Raji (cell line): Measurements from ENCODE around the gene ADGRG3.

ENCODE experiments used
- POLR2A ChIP-seq: IDR thresholded peaks from 2 replicates; pipeline ENCODE4 v1.6.1; 2011; ENCODE audit warnings: low read depth, low read length, control low read depth; ENCODE audit not compliant: insufficient read depth

Gene ADGRG3

DNA sequence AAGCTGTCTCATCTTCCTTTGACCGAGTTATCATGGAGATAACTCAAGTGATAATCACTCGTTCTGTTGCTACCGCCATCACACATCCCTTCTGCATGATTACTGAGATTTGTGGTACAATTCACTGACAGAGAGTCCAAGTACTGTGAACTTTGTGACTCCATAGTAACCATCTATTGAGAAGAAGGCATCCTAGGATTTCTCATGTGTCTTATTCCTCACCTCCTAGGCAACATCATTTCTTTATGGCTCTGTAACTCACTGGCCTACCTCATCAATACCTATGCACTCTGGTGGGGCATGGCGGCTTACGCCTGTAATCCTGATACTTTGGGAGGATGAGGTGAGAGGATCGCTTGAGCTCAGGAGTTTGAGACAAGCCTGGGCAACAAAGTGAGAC, 45.9 kb downstream of the ADGRG3 start:
- TF ChIP-seq POLR2A = no peak

DNA sequence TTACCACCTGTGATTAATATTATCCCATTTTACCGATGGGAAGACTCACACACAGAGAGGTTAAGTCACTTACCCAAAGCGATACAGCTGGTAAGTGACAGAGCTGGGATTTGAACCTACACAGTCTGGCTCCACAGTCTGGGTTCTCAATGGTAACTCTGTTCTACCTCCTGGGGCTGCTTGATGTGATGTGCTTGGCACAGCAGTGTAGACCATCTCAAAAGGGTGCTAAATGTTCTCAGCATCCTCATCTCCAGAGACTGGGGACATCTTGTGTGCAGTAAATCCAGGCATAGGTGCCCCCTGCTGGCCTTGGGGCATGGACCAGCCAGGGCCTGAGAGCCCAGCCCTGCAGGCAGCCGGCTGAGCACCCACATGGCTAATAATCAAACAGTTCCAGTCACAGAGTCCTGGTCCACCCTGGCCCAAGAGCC, 52.1 kb downstream of the ADGRG3 start:
- TF ChIP-seq POLR2A = no peak

DNA sequence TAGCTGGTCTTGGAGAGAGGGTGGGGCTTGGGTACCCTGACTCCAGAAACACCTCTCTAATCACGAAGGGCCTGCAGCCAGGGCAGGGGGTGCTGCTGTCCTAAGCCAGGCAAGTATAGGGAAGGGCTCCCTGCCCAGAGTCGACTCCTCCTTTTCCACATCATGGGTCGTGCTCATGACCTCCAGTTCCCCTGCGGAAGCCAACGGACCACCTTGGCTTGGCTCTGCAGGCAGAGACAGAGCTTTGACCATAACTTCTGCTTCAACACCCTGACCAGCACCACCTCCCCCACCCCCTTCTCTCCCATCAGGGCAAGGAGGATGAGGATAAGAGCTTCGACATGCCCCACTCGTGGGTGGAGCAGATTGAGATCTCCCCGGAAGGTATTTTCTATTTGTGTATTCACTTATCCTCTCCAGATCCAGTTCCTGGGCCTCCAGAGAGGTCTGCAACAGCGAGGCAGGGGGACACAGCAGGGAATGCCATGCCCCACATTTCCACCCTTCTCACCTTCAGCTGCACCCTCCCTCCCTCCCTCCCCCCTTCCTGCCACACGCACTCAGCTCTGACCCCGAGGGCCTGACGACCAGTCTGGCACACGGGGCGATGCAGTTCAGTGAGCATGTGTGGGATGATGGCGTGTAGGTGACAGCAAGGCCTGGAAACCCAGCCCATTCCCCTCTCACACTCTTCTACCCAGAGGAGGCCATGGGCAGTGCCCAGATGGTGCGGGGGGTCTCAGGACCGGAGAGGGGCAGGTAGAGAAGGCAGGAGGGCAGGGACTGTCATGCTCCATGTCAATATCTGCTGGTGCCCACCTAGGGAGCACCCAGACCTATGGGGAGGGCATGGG, 53.5 kb downstream of the ADGRG3 start:
- TF ChIP-seq POLR2A = no peak

DNA sequence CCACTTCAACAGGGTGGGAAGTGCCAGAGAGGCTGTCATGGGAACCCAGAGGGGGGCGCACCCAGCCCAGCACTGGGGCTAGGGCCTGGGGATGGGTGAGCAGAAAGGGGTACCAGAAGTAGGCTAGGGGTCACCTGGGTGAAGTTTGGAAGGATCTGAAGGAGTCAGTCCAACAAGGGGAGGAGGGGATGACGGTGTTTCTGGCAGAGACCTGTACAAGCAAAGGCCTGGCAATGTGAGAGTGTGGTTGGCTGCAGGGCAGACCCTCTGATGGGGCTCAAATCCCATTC, 54.0 kb downstream of the ADGRG3 start:
- TF ChIP-seq POLR2A = no peak

DNA sequence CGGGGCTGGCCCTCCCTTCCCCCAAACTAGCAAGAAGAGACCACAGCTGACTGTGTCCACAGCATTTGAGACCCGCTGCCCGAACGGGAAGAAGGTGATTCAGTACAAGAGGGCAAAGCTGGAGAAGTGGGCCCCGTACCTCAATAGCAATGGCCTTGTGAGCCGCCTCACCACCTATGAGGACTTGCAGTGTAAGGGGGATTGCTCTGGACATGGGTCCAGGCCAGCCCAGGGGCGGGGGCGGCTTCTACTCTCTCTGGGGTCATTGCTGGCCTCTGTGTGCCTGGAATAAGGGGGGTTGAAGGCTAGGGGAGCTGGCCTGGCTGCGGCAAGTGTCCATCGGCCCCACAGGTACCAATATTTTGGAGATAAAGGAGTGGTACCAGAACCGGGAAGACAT, 54.5 kb downstream of the ADGRG3 start:
- no peak for TF ChIP-seq POLR2A

DNA sequence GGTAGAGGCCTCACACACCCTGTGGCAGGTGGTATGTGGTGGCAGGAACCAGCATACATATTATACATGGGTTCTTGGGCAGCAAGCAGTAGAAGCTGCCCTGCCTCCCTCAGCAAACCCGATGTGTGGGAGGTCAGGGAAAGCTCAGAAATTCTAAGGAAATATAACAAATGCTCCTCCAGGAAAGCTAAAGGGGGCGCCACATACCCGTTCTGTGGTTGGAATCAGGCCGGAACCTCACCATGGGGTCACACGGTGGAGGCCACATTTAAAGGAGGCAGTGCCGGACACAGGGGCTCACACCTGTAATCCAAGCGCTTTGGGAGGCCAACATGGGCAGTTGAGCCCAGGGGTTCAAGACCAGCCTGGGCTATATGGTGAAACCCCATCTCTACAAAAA, 55.1 kb downstream of the ADGRG3 start:
- no peak for TF ChIP-seq POLR2A

DNA sequence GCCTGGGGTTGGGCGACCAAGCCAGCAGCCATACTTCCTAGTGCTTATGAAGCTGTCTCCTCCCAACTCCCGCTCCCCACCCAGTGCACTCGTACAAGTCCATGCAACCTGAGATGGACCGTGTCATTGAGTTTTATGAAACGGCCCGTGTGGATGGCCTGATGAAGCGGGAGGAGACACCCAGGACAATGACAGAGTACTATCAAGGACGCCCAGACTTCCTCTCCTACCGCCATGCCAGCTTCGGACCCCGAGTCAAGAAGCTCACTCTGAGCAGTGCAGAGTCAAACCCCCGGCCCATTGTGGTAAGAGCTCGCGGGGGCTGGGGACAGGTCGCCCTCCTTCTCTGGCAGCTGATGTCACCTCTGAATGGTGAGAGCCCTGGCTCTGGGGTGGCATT, 56.4 kb downstream of the ADGRG3 start:
- TF ChIP-seq POLR2A = no peak

DNA sequence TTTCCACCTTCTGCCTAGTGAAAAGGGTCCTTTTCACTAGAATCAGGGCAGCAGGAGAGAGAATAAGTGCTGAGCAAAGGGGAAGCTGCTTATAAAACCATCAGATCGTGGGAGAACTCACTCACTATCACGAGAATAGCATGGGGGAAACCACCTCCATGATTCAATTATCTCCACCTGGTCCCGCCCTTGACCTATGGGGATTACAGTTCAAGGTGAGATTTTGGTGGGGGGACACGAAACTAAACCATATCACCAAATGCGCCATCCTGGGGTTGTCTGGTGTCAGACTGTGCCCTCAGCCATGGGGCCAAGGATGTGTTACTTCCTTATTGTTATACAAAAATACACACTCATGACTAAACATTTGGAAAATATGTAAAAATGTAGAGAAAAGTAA, 57.0 kb downstream of the ADGRG3 start:
- TF ChIP-seq POLR2A = no peak

DNA sequence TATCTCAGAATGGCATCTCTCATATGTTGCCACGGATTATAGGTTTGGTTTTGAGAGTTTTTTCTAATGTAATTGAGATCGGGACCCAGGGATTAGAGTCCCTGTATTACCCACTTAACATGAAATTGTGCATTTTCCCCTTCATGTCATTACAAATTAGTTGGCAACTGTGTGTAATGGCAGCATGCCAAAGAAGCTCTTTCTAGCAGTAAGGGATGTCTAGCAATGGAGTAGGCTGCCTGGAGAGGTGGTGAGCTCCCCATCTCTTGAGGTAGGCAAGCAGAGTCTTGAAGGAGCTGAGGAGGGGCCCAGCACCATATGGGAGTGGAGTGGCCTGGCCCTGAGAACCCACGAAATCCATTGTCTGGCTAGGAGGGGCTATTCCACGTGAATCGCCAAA, 57.4 kb downstream of the ADGRG3 start:
- TF ChIP-seq POLR2A = no peak

DNA sequence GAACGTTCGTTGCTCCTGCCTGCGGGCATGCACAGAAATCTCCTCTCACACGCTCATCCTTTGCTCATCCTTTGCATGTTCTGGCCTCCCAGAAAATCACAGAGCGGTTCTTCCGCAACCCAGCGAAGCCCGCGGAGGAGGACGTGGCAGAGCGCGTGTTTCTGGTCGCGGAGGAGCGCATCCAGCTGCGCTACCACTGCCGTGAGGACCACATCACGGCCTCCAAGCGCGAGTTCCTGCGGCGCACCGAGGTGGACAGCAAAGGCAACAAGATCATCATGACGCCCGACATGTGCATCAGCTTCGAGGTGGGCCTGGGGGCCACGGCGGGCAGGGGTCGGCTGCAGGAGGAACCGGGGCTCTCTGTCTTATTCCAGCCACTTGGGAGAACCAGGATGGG, 57.9 kb downstream of the ADGRG3 start:
- no peak for TF ChIP-seq POLR2A

DNA sequence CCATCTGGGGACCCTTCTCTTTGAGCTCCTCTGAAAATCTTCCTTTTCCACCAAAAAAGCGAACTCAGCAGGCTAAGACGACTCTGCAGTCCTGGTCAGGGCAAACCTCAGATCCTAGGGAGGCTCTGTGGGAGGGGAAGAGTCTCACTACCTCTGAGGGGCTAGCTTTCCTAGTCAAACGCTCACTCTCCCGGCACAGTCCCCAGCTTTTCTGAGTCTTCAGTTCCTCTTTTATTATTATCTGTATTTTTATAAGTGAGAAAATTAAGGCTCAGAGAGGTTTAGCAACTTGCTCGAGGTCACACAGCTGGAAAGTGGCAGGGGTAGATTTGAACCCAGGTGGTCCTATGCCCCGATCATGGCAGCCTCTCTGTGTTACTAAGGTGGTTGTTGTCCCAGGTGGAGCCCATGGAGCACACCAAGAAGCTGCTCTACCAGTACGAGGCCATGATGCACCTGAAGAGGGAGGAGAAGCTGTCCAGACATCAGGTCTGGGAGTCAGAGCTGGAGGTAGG, 58.4 kb downstream of the ADGRG3 start:
- no peak for TF ChIP-seq POLR2A

DNA sequence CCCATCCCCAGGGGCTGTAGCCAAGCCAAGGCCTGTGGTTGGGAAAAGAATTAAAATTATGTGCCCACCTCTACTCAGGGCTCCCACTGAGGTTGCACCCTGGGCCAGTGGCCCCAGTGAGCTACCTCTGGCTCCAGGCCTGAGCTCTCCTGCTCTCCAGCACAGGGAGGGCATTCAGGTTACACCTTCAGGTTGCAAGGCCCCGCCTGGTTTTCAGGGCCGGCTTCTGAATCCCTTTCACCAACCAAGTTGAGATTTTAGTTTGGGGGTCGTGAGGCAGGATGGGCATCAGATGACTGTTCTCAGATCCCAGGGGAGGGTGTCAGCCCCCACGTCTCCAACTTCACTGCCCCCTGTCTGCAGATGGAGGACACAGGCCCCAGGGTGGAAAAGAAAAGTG, 59.5 kb downstream of the ADGRG3 start:
- no peak for TF ChIP-seq POLR2A

DNA sequence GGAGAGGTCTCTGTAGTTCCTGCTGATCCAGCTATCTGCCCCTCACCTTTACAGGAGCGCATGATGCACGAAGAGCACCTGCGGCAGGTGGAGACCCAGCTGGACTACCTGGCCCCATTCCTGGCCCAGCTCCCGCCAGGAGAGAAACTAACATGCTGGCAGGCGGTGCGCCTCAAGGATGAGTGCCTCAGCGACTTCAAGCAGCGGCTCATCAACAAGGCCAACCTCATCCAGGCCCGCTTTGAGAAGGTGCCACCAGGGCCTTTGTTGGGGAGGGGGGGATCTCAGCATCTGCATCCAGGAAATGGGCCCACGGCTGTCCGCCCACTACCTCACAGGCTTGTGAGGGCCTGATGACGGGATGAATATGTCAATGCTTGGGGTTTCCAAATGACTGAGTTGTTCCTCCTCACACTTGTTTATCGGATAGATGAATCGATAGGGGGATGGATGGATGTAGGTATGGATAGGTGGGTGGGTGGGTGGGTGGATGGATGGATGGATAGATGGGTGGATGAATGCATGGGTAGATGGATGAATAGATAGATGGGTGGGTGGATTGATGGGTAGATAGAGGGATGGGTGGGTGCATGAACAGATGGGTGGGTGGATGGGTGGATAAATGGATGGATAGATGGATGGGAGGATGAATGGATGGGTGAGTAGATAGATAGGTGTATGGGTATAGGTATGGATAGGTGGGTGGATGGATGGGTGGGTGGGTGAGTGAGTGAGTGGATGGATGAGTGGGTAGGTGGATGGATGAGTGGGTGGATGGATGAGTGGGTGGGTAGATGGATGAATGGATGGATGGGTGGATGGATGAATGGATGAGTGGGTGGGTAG, 60.5 kb downstream of the ADGRG3 start:
- no peak for TF ChIP-seq POLR2A

DNA sequence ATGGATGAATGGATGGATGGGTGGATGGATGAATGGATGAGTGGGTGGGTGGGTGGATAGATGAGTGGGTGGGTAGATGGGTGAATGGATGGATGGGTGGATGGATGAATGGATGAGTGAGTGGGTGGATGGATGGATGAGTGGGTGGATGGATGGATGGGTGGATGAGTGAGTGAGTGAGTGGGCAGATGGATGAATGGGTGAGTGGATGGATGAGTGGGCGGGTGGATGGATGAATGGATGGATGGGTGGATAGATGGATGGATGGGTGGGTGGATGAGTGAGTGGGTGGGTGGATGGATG, 61.0 kb downstream of the ADGRG3 start:
- no peak for TF ChIP-seq POLR2A

DNA sequence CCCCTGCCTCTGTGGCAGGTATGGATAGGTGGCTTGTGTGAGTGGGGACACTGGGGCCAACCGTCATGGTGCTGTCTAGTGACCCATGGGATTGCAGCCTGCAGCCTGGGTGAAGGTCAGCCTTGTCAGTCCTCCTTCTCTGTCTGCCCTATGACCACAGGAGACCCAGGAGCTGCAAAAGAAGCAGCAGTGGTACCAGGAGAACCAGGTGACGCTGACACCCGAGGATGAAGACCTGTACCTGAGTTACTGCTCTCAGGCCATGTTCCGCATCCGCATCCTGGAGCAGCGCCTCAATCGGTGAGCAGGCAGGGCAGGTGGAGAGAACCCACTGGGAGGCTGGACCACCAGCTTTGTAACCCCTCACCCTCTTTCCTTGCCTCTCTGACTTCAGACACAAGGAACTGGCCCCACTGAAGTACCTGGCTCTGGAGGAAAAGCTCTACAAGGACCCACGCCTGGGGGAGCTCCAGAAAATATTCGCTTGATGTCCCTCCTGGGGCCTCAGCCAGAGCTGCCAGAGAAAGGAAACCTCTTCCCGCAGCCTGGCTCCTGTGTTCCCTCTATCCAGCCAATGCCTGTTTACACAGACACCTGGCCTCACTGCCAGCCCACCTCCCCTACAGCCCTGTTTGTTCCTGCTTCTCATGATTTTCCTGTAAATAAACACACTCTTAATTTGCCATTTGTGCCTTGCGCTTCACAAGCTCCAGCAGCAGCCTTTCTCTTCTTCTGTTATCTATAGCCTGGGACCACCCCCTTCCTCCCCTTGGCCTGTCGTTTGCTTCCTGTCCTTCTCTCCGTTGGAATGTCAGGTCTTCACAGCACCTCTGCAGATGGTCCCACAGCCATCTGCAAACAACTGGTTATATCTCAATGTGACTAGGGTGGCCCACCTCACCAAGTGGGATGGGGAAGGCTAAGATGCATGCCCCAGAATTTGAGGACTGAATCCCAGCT, 62.9 kb downstream of the ADGRG3 start:
- no peak for TF ChIP-seq POLR2A

DNA sequence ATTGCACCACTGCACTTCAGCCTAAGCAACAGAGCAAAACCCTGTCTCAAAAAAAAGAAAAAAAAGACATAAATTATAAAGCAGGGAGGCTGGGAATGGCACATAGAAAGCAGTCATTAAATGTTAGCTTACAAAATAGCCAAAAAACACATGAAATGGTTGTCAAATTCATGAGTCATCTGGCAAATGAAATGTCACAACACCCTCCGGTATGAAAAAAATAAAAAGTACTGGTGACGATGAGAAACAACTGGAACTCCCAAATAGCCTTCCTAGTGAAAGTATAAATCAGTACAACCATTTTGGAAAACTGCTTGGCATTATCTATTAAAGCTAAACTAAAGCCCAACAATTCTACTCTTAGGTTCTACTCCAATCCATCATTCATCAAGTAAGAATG, 63.9 kb downstream of the ADGRG3 start:
- TF ChIP-seq POLR2A = no peak

DNA sequence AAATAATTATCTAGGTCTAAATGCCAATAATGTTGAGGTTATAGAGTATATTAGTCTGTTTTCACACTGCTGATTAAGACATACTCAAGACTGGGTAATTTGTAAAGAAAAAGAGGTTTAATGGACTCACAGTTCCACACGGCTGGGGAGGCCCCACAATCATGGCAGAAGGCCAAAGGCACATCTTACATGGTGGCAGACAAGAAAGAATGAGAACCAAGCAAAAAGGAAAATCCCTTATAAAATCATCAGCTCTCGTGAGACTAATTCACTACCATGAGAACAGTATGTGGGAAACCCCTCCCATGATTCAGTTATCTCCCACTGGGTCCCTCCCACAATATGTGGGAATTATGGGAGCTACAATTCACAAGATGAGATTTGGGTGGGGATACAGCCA, 64.6 kb downstream of the ADGRG3 start:
- TF ChIP-seq POLR2A = no peak
